Nephron progenitor cell (in vitro differentiated cells): ENCODE measurements around the gene MTRF1.
A peak's percentile ranks its signal among the peaks of the same experiment; 100 is the strongest.

Source experiments
- DNase-seq: peaks from one replicate; pipeline ENCODE4 v3.0.0; 2021
- H3K27ac Mint-ChIP-seq: 2 replicates; pipeline ENCODE4 v1.8.0; 2021; ENCODE audit warnings: mild to moderate bottlenecking, moderate library complexity, mixed read lengths
- H3K27me3 Mint-ChIP-seq: 2 replicates; pipeline ENCODE4 v1.8.0; 2021; ENCODE audit warnings: mild to moderate bottlenecking, low read depth, mixed read lengths; ENCODE audit not compliant: poor library complexity
- H3K36me3 Mint-ChIP-seq: 2 replicates; pipeline ENCODE4 v1.8.0; 2021; ENCODE audit warnings: low read depth, mixed read lengths
- H3K4me1 Mint-ChIP-seq: 2 replicates; pipeline ENCODE4 v1.8.0; 2021; ENCODE audit warnings: mixed read lengths
- H3K4me3 Mint-ChIP-seq: 2 replicates; pipeline ENCODE4 v1.8.0; 2021; ENCODE audit warnings: mild to moderate bottlenecking, moderate library complexity, mixed read lengths
- H3K9me3 Mint-ChIP-seq: 2 replicates; pipeline ENCODE4 v1.8.0; 2021; ENCODE audit warnings: mild to moderate bottlenecking, moderate library complexity, mixed read lengths
- CTCF ChIP-seq: fragments of 200-600 bp; sonication (generic); IDR thresholded peaks from 2 replicates; pipeline ENCODE4 v1.5.0; 2021; ENCODE audit warnings: antibody characterized with exemption

The MTRF1 gene

GRCh38 chr13:41213316-41213715 lies 50.1 kb downstream of the MTRF1 start:
- TF ChIP-seq CTCF = no peak
- DNase-seq = no peak
- peaks cover 4% of the 10 kb centered on the region for H3K27me3 Mint-ChIP-seq
- no peak overlapping the region for H3K4me3 Mint-ChIP-seq
- H3K27ac Mint-ChIP-seq = peak overlapping the region; percentile 23
- H3K4me1 Mint-ChIP-seq = no peaks in the 10 kb centered on the region
- H3K36me3 Mint-ChIP-seq = peaks cover 46% of the 10 kb centered on the region
- peaks cover 47% of the 10 kb centered on the region for H3K9me3 Mint-ChIP-seq

- Mint-ChIP-seq H3K27ac (no peak overlapping the region), H3K9me3 (peaks cover 52% of the 10 kb centered on the region), H3K27me3 (peaks cover 4% of the 10 kb centered on the region), H3K4me3 (no peak overlapping the region), H3K4me1 (no peaks in the 10 kb centered on the region), H3K36me3 (peaks cover 50% of the 10 kb centered on the region)
- no peak for TF ChIP-seq CTCF
- DNase-seq = no peak
Observed at GRCh38 chr13:41212881-41213280, 50.5 kb downstream of the MTRF1 start.

- Mint-ChIP-seq H3K36me3 (peaks cover 54% of the 10 kb centered on the region), H3K4me3 (no peak overlapping the region), H3K27me3 (peaks cover 4% of the 10 kb centered on the region), H3K4me1 (no peaks in the 10 kb centered on the region), H3K9me3 (peaks cover 64% of the 10 kb centered on the region), H3K27ac (no peak overlapping the region)
- TF ChIP-seq CTCF = no peak
- no peak for DNase-seq
Observed at GRCh38 chr13:41211062-41211461, 52.3 kb downstream of the MTRF1 start.

- no peak for DNase-seq
- no peak overlapping the region for H3K4me3 Mint-ChIP-seq
- peaks cover 54% of the 10 kb centered on the region for H3K9me3 Mint-ChIP-seq
- H3K27me3 Mint-ChIP-seq = no peaks in the 10 kb centered on the region
- peaks cover 31% of the 10 kb centered on the region for H3K36me3 Mint-ChIP-seq
- H3K4me1 Mint-ChIP-seq = peaks cover 8% of the 10 kb centered on the region
- no peak overlapping the region for H3K27ac Mint-ChIP-seq
- TF ChIP-seq CTCF = no peak
Observed at GRCh38 chr13:41206467-41206866, 56.9 kb downstream of the MTRF1 start.

- no peak overlapping the region for H3K4me3 Mint-ChIP-seq
- no peak overlapping the region for H3K27ac Mint-ChIP-seq
- no peak for TF ChIP-seq CTCF
- no peaks in the 10 kb centered on the region for H3K27me3 Mint-ChIP-seq
- peaks cover 10% of the 10 kb centered on the region for H3K36me3 Mint-ChIP-seq
- H3K9me3 Mint-ChIP-seq = peaks cover 28% of the 10 kb centered on the region
- H3K4me1 Mint-ChIP-seq = peaks cover 8% of the 10 kb centered on the region
- no peak for DNase-seq
Observed at GRCh38 chr13:41203810-41204209, 59.6 kb downstream of the MTRF1 start.

GRCh38 chr13:41200126-41200525 lies 63.2 kb downstream of the MTRF1 start:
- Mint-ChIP-seq H3K9me3 (no peaks in the 10 kb centered on the region), H3K4me3 (no peak overlapping the region), H3K36me3 (no peaks in the 10 kb centered on the region), H3K27ac (no peak overlapping the region), H3K4me1 (peaks cover 8% of the 10 kb centered on the region), H3K27me3 (peaks cover 4% of the 10 kb centered on the region)
- DNase-seq = no peak
- TF ChIP-seq CTCF = no peak
